ENCODE measurements around the gene NUDT14.

DNA sequence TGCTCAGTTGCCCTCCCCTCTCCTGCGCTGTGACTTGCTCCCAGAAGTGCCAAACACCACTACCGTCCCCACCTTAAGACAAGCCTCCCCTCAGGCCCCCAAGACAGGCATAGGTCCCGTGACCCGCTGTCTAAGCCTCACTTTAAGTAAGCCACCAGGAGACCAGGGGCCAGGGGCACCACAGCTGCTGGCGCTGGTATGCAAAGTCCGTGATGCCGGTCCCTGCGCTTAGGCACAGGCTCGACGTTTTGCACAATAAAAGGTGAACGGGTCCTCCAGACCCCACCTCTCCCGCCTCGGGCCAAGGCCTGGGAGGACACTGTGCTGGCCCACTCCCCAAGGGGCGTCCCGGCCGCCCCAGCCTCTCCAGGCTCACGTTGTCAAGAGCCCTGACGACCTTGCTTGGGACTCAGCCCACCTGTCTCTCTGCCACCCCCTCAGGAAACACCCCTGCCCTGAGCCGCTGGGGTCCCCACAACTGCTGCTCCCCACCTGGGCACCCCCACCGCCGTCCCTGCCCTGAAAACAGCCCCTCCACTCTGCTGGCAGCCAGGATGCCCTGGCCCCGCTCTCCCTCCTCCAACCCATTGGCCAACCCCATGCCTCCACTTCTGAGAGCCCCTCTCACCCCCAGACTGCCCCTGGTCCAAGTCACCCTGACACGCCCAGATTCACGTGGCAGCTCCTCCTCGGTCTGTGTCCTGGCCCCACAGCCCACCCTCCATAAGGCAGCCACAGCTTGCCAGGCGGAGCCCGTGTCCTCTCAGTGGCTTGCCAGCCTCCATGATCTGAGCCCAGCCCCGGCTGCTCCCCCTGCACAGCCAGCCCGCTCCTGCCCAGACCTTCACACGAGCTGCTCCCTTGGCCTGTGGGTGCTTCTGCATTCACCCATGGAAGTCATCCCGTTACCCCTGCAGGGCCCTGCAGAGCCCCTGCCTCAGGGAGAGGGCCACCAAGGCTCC, 24.4 kb downstream of the NUDT14 start:
- no peak for TF ChIP-seq POLR2A (IDR thresholded peaks at IDR 0.05)
- TF ChIP-seq, protein P1, sequence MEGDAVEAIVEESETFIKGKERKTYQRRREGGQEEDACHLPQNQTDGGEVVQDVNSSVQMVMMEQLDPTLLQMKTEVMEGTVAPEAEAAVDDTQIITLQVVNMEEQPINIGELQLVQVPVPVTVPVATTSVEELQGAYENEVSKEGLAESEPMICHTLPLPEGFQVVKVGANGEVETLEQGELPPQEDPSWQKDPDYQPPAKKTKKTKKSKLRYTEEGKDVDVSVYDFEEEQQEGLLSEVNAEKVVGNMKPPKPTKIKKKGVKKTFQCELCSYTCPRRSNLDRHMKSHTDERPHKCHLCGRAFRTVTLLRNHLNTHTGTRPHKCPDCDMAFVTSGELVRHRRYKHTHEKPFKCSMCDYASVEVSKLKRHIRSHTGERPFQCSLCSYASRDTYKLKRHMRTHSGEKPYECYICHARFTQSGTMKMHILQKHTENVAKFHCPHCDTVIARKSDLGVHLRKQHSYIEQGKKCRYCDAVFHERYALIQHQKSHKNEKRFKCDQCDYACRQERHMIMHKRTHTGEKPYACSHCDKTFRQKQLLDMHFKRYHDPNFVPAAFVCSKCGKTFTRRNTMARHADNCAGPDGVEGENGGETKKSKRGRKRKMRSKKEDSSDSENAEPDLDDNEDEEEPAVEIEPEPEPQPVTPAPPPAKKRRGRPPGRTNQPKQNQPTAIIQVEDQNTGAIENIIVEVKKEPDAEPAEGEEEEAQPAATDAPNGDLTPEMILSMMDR (IDR thresholded peaks at IDR 0.05): no peak

Data from esophagus squamous epithelium (tissue), 4 donors.